ENCODE data around the gene GRIK1.

Gene GRIK1

GRCh38 chr21:29657240-29657989 is 282.4 kb downstream of the GRIK1 start:
- Histone ChIP-seq H3K27ac (ENCODE audit: low read depth, low read length) (no peak overlapping the region), H3K4me3 (ENCODE audit: low read length) (no peak overlapping the region), H3K4me1 (ENCODE audit: control insufficient read depth, low read length) (peaks cover 5% of the 10 kb centered on the region), H3K36me3 (ENCODE audit: control insufficient read depth, low read length) (no peaks in the 10 kb centered on the region), H4K20me1 (ENCODE audit: control insufficient read depth, insufficient read depth, low read depth, low read length) (no peaks in the 10 kb centered on the region), H3K9me2 (replicated peaks; ENCODE audit: control insufficient read depth, low read length) (no peaks in the 10 kb centered on the region), H3K79me2 (ENCODE audit: control insufficient read depth, low read length) (no peaks in the 10 kb centered on the region), H3K4me2 (ENCODE audit: low read length) (no peak overlapping the region), H3F3A (ENCODE audit: control insufficient read depth, insufficient read depth) (no peaks in the 10 kb centered on the region), H3K27me3 (ENCODE audit: control insufficient read depth, low read length) (no peaks in the 10 kb centered on the region), H3K9me3 (ENCODE audit: control insufficient read depth, insufficient read depth, low read length) (no peaks in the 10 kb centered on the region)
- TF ChIP-seq, protein P1, sequence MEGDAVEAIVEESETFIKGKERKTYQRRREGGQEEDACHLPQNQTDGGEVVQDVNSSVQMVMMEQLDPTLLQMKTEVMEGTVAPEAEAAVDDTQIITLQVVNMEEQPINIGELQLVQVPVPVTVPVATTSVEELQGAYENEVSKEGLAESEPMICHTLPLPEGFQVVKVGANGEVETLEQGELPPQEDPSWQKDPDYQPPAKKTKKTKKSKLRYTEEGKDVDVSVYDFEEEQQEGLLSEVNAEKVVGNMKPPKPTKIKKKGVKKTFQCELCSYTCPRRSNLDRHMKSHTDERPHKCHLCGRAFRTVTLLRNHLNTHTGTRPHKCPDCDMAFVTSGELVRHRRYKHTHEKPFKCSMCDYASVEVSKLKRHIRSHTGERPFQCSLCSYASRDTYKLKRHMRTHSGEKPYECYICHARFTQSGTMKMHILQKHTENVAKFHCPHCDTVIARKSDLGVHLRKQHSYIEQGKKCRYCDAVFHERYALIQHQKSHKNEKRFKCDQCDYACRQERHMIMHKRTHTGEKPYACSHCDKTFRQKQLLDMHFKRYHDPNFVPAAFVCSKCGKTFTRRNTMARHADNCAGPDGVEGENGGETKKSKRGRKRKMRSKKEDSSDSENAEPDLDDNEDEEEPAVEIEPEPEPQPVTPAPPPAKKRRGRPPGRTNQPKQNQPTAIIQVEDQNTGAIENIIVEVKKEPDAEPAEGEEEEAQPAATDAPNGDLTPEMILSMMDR (IDR thresholded peaks at IDR 0.05; ENCODE audit: low read depth, low read length, poor library complexity, severe bottlenecking) = no peak
- TF ChIP-seq EZH2phosphoT487 (IDR thresholded peaks at IDR 0.05; ENCODE audit: borderline replicate concordance, low read length) = no peak

GRCh38 chr21:29656504-29657239 is 283.1 kb downstream of the GRIK1 start:
- Histone ChIP-seq H3K4me3 (ENCODE audit: low read length) (no peak overlapping the region), H3K9me2 (replicated peaks; ENCODE audit: control insufficient read depth, low read length) (no peaks in the 10 kb centered on the region), H3K4me2 (ENCODE audit: low read length) (no peak overlapping the region), H3K36me3 (ENCODE audit: control insufficient read depth, low read length) (no peaks in the 10 kb centered on the region), H3K79me2 (ENCODE audit: control insufficient read depth, low read length) (no peaks in the 10 kb centered on the region), H4K20me1 (ENCODE audit: control insufficient read depth, insufficient read depth, low read depth, low read length) (no peaks in the 10 kb centered on the region), H3K4me1 (ENCODE audit: control insufficient read depth, low read length) (peaks cover 5% of the 10 kb centered on the region), H3F3A (ENCODE audit: control insufficient read depth, insufficient read depth) (no peaks in the 10 kb centered on the region), H3K27me3 (ENCODE audit: control insufficient read depth, low read length) (no peaks in the 10 kb centered on the region), H3K27ac (ENCODE audit: low read depth, low read length) (no peak overlapping the region), H3K9me3 (ENCODE audit: control insufficient read depth, insufficient read depth, low read length) (no peaks in the 10 kb centered on the region)
- TF ChIP-seq EZH2phosphoT487 (IDR thresholded peaks at IDR 0.05; ENCODE audit: borderline replicate concordance, low read length) = no peak

DNA sequence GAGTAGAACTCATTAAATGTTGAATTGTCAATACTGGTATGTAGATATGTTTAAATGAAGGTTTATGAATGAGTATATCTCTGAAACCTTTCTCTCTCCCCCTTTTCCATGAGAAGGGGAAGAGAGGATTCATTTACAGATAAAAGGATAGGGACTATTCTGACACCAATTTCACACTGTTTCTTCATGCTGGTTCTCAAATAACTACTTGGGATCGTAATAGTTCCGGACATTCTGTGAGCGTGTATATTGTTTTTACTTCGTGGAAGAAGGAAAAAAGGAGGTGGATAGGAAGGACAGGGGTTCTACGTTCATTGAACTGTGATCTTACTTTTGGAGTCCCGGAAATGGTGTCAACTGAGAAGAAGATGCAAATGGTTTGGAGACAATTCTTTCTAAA is 284.2 kb downstream of the GRIK1 start:
- Histone ChIP-seq H4K20me1 (ENCODE audit: control insufficient read depth, insufficient read depth, low read depth, low read length) (no peaks in the 10 kb centered on the region), H3K9me3 (ENCODE audit: control insufficient read depth, insufficient read depth, low read length) (no peaks in the 10 kb centered on the region), H3K9me2 (replicated peaks; ENCODE audit: control insufficient read depth, low read length) (no peaks in the 10 kb centered on the region), H3K4me2 (ENCODE audit: low read length) (no peak overlapping the region), H3K27ac (ENCODE audit: low read depth, low read length) (no peak overlapping the region), H3K36me3 (ENCODE audit: control insufficient read depth, low read length) (no peaks in the 10 kb centered on the region), H3K79me2 (ENCODE audit: control insufficient read depth, low read length) (no peaks in the 10 kb centered on the region), H3F3A (ENCODE audit: control insufficient read depth, insufficient read depth) (no peaks in the 10 kb centered on the region), H3K4me3 (ENCODE audit: low read length) (no peak overlapping the region), H3K4me1 (ENCODE audit: control insufficient read depth, low read length) (peaks cover 5% of the 10 kb centered on the region), H3K27me3 (ENCODE audit: control insufficient read depth, low read length) (no peaks in the 10 kb centered on the region)
- TF ChIP-seq, protein P1 (IDR thresholded peaks at IDR 0.05; ENCODE audit: low read depth, low read length, poor library complexity, severe bottlenecking) = no peak
- no peak for TF ChIP-seq EZH2phosphoT487 (IDR thresholded peaks at IDR 0.05; ENCODE audit: borderline replicate concordance, low read length)

DNA sequence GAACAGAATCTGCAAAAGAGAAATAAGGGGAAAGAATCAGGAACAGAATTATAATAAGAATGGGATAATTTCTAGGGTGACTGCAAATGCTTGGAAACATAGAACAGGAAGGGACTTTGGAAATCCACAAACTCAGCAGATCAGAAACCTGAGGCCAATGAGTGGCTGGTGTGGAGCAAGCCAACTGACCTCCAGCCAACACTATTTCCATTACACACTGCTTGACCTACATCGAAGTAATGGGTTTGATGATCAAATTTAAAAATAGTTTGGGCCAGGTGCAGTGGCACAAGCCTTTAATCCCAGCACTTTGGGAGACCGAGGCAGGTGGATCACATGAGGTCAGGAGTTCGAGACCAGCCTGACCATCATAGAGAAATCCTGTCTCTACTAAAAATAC is 284.9 kb downstream of the GRIK1 start:
- Histone ChIP-seq H3K4me3 (ENCODE audit: low read length) (no peak overlapping the region), H3K27ac (ENCODE audit: low read depth, low read length) (no peak overlapping the region), H3K79me2 (ENCODE audit: control insufficient read depth, low read length) (no peaks in the 10 kb centered on the region), H3K4me2 (ENCODE audit: low read length) (no peak overlapping the region), H3F3A (ENCODE audit: control insufficient read depth, insufficient read depth) (no peaks in the 10 kb centered on the region), H3K36me3 (ENCODE audit: control insufficient read depth, low read length) (no peaks in the 10 kb centered on the region), H4K20me1 (ENCODE audit: control insufficient read depth, insufficient read depth, low read depth, low read length) (no peaks in the 10 kb centered on the region), H3K4me1 (ENCODE audit: control insufficient read depth, low read length) (peaks cover 5% of the 10 kb centered on the region), H3K9me2 (replicated peaks; ENCODE audit: control insufficient read depth, low read length) (no peaks in the 10 kb centered on the region), H3K9me3 (ENCODE audit: control insufficient read depth, insufficient read depth, low read length) (no peaks in the 10 kb centered on the region), H3K27me3 (ENCODE audit: control insufficient read depth, low read length) (no peaks in the 10 kb centered on the region)
- TF ChIP-seq EZH2phosphoT487 (IDR thresholded peaks at IDR 0.05; ENCODE audit: borderline replicate concordance, low read length) = no peak
- TF ChIP-seq, protein P1 (IDR thresholded peaks at IDR 0.05; ENCODE audit: low read depth, low read length, poor library complexity, severe bottlenecking) = no peak

Measured in DOHH2 (cell line).